CD8-positive, alpha-beta memory T cell (primary cell): ENCODE measurements around the gene CLDN14. TPM values are rescaled to one million over a fixed set of nuclear protein-coding genes. Genes with fewer than 3 reads are reported as not detected.

ENCODE experiments used
- CTCF ChIA-PET: fragments of 350-600 bp; sonication (Branson Sonifier 250); formaldehyde crosslinking; loops from one replicate; lab custom pipeline; 2021; ENCODE audit warnings: antibody characterized with exemption; lab: Charles Lee
- POLR2A ChIA-PET: fragments of 350-600 bp; sonication (Branson Sonifier 250); formaldehyde crosslinking; loops from one replicate; lab custom pipeline; 2021; ENCODE audit warnings: antibody characterized with exemption; lab: Charles Lee
- DNase-seq, 5 donors: peaks; one replicate each; pipeline versions ENCODE4 v3.0.0 to v3.0.0-alpha.2; 2020 to 2022; ENCODE audit warnings: mixed read lengths in 1 of 5
- H3K27ac ChIP-seq: one replicate; pipeline ENCODE4 v1.7.0; 2013; ENCODE audit warnings: low read depth, mild to moderate bottlenecking, low read length, moderate library complexity
- H3K27me3 ChIP-seq: 2 replicates; pipeline ENCODE4 v1.7.0; 2013; ENCODE audit warnings: low read length, mild to moderate bottlenecking; ENCODE audit not compliant: insufficient read depth, poor library complexity, severe bottlenecking
- H3K36me3 ChIP-seq: 2 replicates; pipeline ENCODE4 v1.7.0; 2013; ENCODE audit warnings: mild to moderate bottlenecking, low read length, moderate library complexity; ENCODE audit not compliant: insufficient read depth
- H3K4me1 ChIP-seq: 2 replicates; pipeline ENCODE4 v1.7.0; 2013; ENCODE audit warnings: mild to moderate bottlenecking, low read length, moderate library complexity; ENCODE audit not compliant: insufficient read depth
- H3K4me3 ChIP-seq: 2 replicates; pipeline ENCODE4 v1.7.0; 2013; ENCODE audit warnings: mild to moderate bottlenecking, low read length
- H3K9me3 ChIP-seq: 2 replicates; pipeline ENCODE4 v1.7.0; 2013; ENCODE audit warnings: mild to moderate bottlenecking, low read length
- H3K27ac Mint-ChIP-seq, 8 donors: one replicate each; pipeline ENCODE4 v1.8.0; 2020 to 2021; ENCODE audit warnings: mixed read lengths in 8 of 8, mild to moderate bottlenecking in 6 of 8, inconsistent platforms in 3 of 8, moderate library complexity in 3 of 8
- H3K27me3 Mint-ChIP-seq, 2 donors: one replicate each; pipeline ENCODE4 v1.8.0; 2020 to 2021; ENCODE audit warnings: mixed read lengths in 2 of 2, mild to moderate bottlenecking in 1 of 2, moderate library complexity in 1 of 2
- H3K36me3 Mint-ChIP-seq, 3 donors: one replicate each; pipeline ENCODE4 v1.8.0; 2020 to 2021; ENCODE audit warnings: mixed read lengths in 3 of 3, inconsistent platforms in 1 of 3, mild to moderate bottlenecking in 1 of 3
- H3K4me1 Mint-ChIP-seq, 3 donors: one replicate each; pipeline ENCODE4 v1.8.0; 2020 to 2021; ENCODE audit warnings: mixed read lengths in 3 of 3, inconsistent platforms in 1 of 3, mild to moderate bottlenecking in 1 of 3
- H3K4me3 Mint-ChIP-seq, 7 donors: one replicate each; pipeline ENCODE4 v1.8.0; 2020 to 2021; ENCODE audit warnings: mixed read lengths in 7 of 7, mild to moderate bottlenecking in 6 of 7, moderate library complexity in 4 of 7, inconsistent platforms in 2 of 7
- H3K9me3 Mint-ChIP-seq, 5 donors: one replicate each; pipeline ENCODE4 v1.8.0; 2020 to 2022; ENCODE audit warnings: mixed read lengths in 5 of 5, mild to moderate bottlenecking in 3 of 5, moderate library complexity in 2 of 5, inconsistent platforms in 1 of 5
- polyA plus RNA-seq: library from polyadenylated mRNA; unstranded; fragments of 300-500 nt; fragmentation: Illumina TruSeq; gene quantifications from one replicate; pipeline ENCODE4 v1.2.3, GENCODE V29; 2021
- total RNA-seq, 2 experiments: library from RNA; stranded (reverse); gene quantifications; one replicate each; pipeline ENCODE4 v1.2.3, GENCODE V29; 2021

The CLDN14 gene
- total and polyA plus RNA-seq, 3 experiments from 2014 or later = not detected

GRCh38 chr21:36424592-36424991 lies 55.3 kb downstream of the CLDN14 start:
- Histone ChIP-seq H3K36me3 (no peaks in the 10 kb centered on the region), H3K27me3 (no peaks in the 10 kb centered on the region), H3K9me3 (no peaks in the 10 kb centered on the region), H3K27ac (no peak overlapping the region), H3K4me1 (no peaks in the 10 kb centered on the region), H3K4me3 (no peak overlapping the region)
- POLR2A ChIA-PET = no interaction called here
- no peak for DNase-seq
- H3K4me1 Mint-ChIP-seq = peaks cover 0 to 3% (median 2%) of the 10 kb centered on the region in 3 donors
- H3K9me3 Mint-ChIP-seq = no peaks in the 10 kb centered on the region
- no peak overlapping the region for H3K4me3 Mint-ChIP-seq
- no peaks in the 10 kb centered on the region for H3K36me3 Mint-ChIP-seq
- H3K27ac Mint-ChIP-seq = no peak overlapping the region
- peaks cover 0 to 2% of the 10 kb centered on the region in 2 donors for H3K27me3 Mint-ChIP-seq
- CTCF ChIA-PET = no interaction called here

DNA sequence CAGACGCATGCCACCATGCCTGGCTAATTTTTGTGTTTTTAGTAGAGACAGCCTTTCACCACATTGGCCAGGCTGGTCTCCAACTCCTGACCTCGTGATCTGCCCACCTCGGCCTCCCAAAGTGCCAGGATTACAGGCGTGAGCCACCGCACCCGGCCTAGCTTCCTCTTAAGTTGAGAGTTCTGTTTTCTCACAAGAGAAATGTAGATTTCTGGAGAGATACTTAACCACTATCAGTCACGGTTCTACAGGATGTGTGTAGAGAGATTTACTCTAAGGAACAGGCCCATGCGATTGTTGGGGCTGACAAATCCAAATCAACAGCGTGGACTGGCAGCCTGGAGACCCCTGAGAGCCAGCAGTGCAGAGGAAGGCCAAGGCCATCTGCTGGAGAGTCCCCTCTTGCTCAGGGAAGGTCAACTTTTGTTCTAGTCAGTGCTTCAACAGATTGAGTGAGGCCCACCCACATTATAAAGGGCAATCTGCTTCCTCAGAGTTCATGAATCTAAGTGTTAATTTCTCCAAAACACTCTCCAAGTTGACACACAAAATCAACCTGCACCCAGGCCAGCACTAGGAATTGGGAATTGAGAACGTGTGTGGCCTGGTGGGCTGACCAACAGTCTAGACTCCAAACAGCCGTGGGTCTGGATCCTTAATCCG lies 56.0 kb downstream of the CLDN14 start:
- no peaks in the 10 kb centered on the region for H3K36me3 Mint-ChIP-seq
- H3K36me3 ChIP-seq = no peaks in the 10 kb centered on the region
- no peak overlapping the region for H3K4me3 ChIP-seq
- no peaks in the 10 kb centered on the region for H3K4me1 ChIP-seq
- H3K4me1 Mint-ChIP-seq = peaks cover 0 to 3% (median 2%) of the 10 kb centered on the region in 3 donors
- no peak overlapping the region for H3K4me3 Mint-ChIP-seq
- H3K9me3 Mint-ChIP-seq = no peaks in the 10 kb centered on the region
- no peak overlapping the region for H3K27ac ChIP-seq
- peaks cover 0 to 2% of the 10 kb centered on the region in 2 donors for H3K27me3 Mint-ChIP-seq
- DNase-seq = no peak
- no peak overlapping the region for H3K27ac Mint-ChIP-seq
- no peaks in the 10 kb centered on the region for H3K27me3 ChIP-seq
- ChIA-PET POLR2A (no interaction called here), CTCF (interaction anchor here (1.0 kb wide), 1 partner anchor 13 kb away, joined by 3 read pairs; no protein-coding TSS in a partner anchor)
- H3K9me3 ChIP-seq = no peaks in the 10 kb centered on the region

GRCh38 chr21:36422279-36423098 lies 57.4 kb downstream of the CLDN14 start:
- DNase-seq = no peak
- H3K27me3 ChIP-seq = no peaks in the 10 kb centered on the region
- H3K4me1 Mint-ChIP-seq = no peaks in the 10 kb centered on the region
- ChIA-PET POLR2A (no interaction called here), CTCF (interaction anchor here (1.0 to 1.3 kb wide), 2 partner anchors 8 to 14 kb away, joined by 3 to 5 read pairs; no protein-coding TSS in a partner anchor)
- H3K36me3 Mint-ChIP-seq = no peaks in the 10 kb centered on the region
- no peak overlapping the region for H3K27ac ChIP-seq
- H3K27ac Mint-ChIP-seq = peak overlapping the region in 2 of 8 donors; percentile 69 to 89
- no peaks in the 10 kb centered on the region for H3K27me3 Mint-ChIP-seq
- no peaks in the 10 kb centered on the region for H3K4me1 ChIP-seq
- no peak overlapping the region for H3K4me3 ChIP-seq
- H3K4me3 Mint-ChIP-seq = no peak overlapping the region
- H3K36me3 ChIP-seq = no peaks in the 10 kb centered on the region
- H3K9me3 Mint-ChIP-seq = no peaks in the 10 kb centered on the region
- no peaks in the 10 kb centered on the region for H3K9me3 ChIP-seq

DNA sequence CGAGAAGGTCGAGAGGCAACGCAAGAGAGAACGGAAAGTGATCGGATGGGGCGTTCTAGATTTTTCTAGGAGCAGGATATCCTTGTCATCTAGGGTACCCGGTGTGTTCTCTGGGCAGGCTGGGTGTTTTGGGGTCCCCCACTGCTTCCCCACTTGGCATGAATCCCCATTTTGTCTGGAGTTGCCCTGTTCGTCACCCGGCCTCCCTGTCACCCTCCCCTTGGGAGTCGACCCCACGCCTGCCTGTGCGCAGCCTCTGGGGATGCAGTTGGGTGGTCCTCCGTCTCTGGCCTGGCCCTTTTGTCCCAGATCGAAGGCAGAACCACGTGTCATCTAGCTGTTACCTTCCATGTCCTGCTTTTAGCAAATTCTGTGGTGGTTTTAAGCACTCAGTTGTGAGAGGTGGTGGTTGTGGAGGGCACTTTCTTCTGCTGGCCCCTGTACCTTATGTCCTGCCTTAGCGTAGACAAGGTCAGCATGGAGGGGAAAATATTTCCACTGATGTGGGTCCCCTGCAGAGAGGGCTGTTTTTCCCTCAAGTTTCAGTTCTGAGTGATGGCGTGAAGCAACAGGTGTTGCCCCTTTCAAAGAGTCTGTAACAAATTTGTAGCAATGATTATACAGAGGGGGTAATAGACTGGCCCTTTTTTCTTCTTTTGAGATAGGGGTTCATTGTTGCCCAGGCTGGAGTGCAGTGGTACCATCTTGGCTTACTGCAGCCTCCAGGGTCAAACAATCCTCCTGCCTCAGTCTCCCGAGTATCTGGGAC lies 59.2 kb downstream of the CLDN14 start:
- H3K4me3 Mint-ChIP-seq = no peak overlapping the region
- ChIA-PET POLR2A (no interaction called here), CTCF (no interaction called here)
- H3K4me1 Mint-ChIP-seq = no peaks in the 10 kb centered on the region
- H3K27ac Mint-ChIP-seq = peak overlapping the region in 2 of 8 donors; percentile 14 to 63
- no peaks in the 10 kb centered on the region for H3K27me3 Mint-ChIP-seq
- no peaks in the 10 kb centered on the region for H3K27me3 ChIP-seq
- H3K36me3 ChIP-seq = no peaks in the 10 kb centered on the region
- no peak for DNase-seq
- H3K36me3 Mint-ChIP-seq = peaks cover 0 to 11% (median 3%) of the 10 kb centered on the region in 3 donors
- H3K9me3 Mint-ChIP-seq = no peaks in the 10 kb centered on the region
- H3K4me3 ChIP-seq = no peak overlapping the region
- no peaks in the 10 kb centered on the region for H3K9me3 ChIP-seq
- no peak overlapping the region for H3K27ac ChIP-seq
- H3K4me1 ChIP-seq = no peaks in the 10 kb centered on the region

DNA sequence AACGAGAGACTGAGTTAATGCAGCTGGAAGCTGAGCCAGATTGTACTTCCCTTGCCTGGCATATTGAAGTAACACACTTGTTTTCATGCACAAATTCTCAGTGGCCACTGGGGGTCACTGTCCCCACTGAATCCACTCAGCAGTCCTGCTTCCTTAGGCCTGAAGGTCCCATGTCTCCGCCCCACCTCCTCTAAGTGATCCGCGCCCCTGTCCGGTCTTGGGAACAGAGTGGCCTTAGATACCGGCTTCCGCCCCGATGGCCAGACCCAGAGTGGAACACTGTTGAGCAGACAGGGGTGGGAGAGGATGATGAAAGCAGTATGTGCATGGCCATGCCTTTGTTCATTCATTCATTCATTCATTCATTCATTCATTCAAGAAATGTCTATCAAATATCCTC lies 59.9 kb downstream of the CLDN14 start:
- H3K27ac Mint-ChIP-seq = no peak overlapping the region
- ChIA-PET POLR2A (no interaction called here), CTCF (no interaction called here)
- H3K9me3 Mint-ChIP-seq = no peaks in the 10 kb centered on the region
- Histone ChIP-seq H3K27me3 (no peaks in the 10 kb centered on the region), H3K4me1 (no peaks in the 10 kb centered on the region), H3K36me3 (no peaks in the 10 kb centered on the region), H3K9me3 (no peaks in the 10 kb centered on the region), H3K4me3 (no peak overlapping the region), H3K27ac (no peak overlapping the region)
- H3K36me3 Mint-ChIP-seq = peaks cover 0 to 16% (median 8%) of the 10 kb centered on the region in 3 donors
- no peaks in the 10 kb centered on the region for H3K4me1 Mint-ChIP-seq
- no peaks in the 10 kb centered on the region for H3K27me3 Mint-ChIP-seq
- H3K4me3 Mint-ChIP-seq = no peak overlapping the region
- peak in 2 of 5 donors; percentile 10 for DNase-seq

DNA sequence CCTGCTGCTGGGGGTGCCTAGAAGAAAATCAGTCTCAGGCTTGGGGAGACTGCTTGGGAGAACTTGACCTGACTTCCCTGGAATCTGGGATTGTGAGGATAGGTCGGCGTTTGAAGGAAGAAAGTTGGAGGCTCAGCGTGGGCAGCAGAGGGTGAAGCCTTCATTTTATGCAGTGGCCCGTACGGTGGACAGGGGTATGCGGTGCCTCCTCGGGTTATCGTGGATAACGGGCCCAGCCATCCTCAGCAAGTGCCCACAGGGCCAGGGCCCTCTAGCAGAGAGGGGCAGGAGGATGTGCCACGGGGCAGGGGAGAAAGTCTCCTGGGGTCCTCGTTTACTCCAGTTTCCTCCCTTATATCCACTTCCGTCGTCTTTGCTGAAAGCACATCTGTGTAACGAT lies 60.7 kb downstream of the CLDN14 start:
- no peak overlapping the region for H3K27ac ChIP-seq
- H3K36me3 Mint-ChIP-seq = peaks cover 0 to 22% (median 8%) of the 10 kb centered on the region in 3 donors
- H3K27me3 ChIP-seq = no peaks in the 10 kb centered on the region
- H3K4me1 Mint-ChIP-seq = no peaks in the 10 kb centered on the region
- ChIA-PET POLR2A (no interaction called here), CTCF (no interaction called here)
- H3K27me3 Mint-ChIP-seq = no peaks in the 10 kb centered on the region
- no peak overlapping the region for H3K4me3 Mint-ChIP-seq
- no peaks in the 10 kb centered on the region for H3K4me1 ChIP-seq
- DNase-seq = no peak
- H3K9me3 ChIP-seq = no peaks in the 10 kb centered on the region
- H3K36me3 ChIP-seq = no peaks in the 10 kb centered on the region
- no peak overlapping the region for H3K27ac Mint-ChIP-seq
- H3K4me3 ChIP-seq = no peak overlapping the region
- no peaks in the 10 kb centered on the region for H3K9me3 Mint-ChIP-seq

DNA sequence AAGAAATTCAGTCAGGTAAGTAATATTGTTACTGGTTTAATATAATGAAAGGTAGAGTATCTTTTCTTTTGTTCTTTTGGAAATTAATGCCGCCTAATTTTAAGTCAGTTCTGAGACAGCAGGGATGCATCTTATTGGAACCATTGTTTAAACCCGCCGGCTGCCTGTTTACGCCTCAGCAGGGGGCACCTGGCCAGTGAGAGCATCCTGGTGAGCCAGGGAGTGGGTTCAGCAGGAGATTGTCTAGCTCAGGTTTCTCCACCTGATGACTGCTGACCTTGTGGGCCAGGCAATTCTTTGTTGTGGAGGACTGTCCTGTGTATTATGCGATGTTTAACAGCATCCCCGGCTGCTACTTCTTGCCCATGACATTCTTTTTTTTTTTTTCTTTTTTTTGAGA lies 64.5 kb downstream of the CLDN14 start:
- H3K27me3 ChIP-seq = no peaks in the 10 kb centered on the region
- Mint-ChIP-seq H3K27me3 (no peaks in the 10 kb centered on the region), H3K27ac (no peak overlapping the region), H3K36me3 (peaks cover 0 to 43% (median 11%) of the 10 kb centered on the region in 3 donors), H3K9me3 (no peaks in the 10 kb centered on the region), H3K4me3 (no peak overlapping the region), H3K4me1 (no peaks in the 10 kb centered on the region)
- H3K4me1 ChIP-seq = no peaks in the 10 kb centered on the region
- H3K9me3 ChIP-seq = no peaks in the 10 kb centered on the region
- no peak for DNase-seq
- H3K27ac ChIP-seq = no peak overlapping the region
- ChIA-PET CTCF (no interaction called here), POLR2A (no interaction called here)
- H3K4me3 ChIP-seq = no peak overlapping the region
- no peaks in the 10 kb centered on the region for H3K36me3 ChIP-seq

DNA sequence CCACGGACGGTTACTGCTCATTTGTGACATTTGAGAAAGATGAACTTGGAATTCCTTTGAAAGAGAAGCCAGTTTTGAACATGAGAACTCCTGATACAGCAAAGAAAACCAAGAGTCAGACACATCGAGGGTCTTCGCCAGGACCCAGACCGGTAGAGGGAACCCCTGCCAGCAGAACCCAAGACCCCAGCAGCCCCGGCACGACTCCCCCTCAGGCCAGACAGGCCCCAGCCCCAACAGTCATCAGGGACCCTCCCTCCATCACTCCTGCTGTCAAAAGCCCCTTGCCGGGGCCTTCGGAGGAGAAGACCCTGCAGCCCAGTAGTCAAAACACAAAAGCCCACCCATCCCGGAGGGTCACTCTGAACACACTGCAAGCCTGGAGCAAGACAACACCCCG lies 67.0 kb downstream of the CLDN14 start:
- H3K27ac Mint-ChIP-seq = peak overlapping the region in 1 of 8 donors; percentile 60
- DNase-seq = no peak
- H3K9me3 Mint-ChIP-seq = no peaks in the 10 kb centered on the region
- no peak overlapping the region for H3K4me3 Mint-ChIP-seq
- Histone ChIP-seq H3K4me1 (no peaks in the 10 kb centered on the region), H3K4me3 (no peak overlapping the region), H3K9me3 (no peaks in the 10 kb centered on the region), H3K27ac (no peak overlapping the region), H3K27me3 (no peaks in the 10 kb centered on the region), H3K36me3 (no peaks in the 10 kb centered on the region)
- no peaks in the 10 kb centered on the region for H3K4me1 Mint-ChIP-seq
- no peaks in the 10 kb centered on the region for H3K27me3 Mint-ChIP-seq
- CTCF ChIA-PET = no interaction called here
- peaks cover 0 to 51% (median 19%) of the 10 kb centered on the region in 3 donors for H3K36me3 Mint-ChIP-seq
- POLR2A ChIA-PET = no interaction called here
